Hepatocyte (in vitro differentiated cells): ENCODE measurements around the gene PTPN12. TPM values are rescaled to one million over a fixed set of nuclear protein-coding genes. Genes with fewer than 3 reads are reported as not detected.

Experiments
- DNase-seq: peaks from one replicate; pipeline ENCODE4 v3.0.0-alpha.2; 2016; ENCODE audit warnings: low spot score
- H2AFZ ChIP-seq: fragments of 200-600 bp; sonication (generic); 2 replicates; pipeline ENCODE4 v1.6.0; 2016; ENCODE audit warnings: antibody characterized with exemption, mild to moderate bottlenecking
- H3K27ac ChIP-seq: fragments of 200-600 bp; sonication (generic); 2 replicates; pipeline ENCODE4 v1.5.1; 2016; ENCODE audit warnings: mild to moderate bottlenecking
- H3K27me3 ChIP-seq: fragments of 200-600 bp; sonication (generic); 2 replicates; pipeline ENCODE4 v1.6.1; 2016
- H3K36me3 ChIP-seq: fragments of 200-600 bp; sonication (generic); replicated peaks from 2 replicates; pipeline ENCODE4 v1.5.1; 2016; ENCODE audit warnings: low read depth; ENCODE audit not compliant: insufficient read depth
- H3K4me1 ChIP-seq: fragments of 200-600 bp; sonication (generic); 2 replicates; pipeline ENCODE4 v1.5.1; 2016; ENCODE audit warnings: mild to moderate bottlenecking, moderate library complexity; ENCODE audit not compliant: insufficient read depth
- H3K4me2 ChIP-seq: fragments of 200-600 bp; sonication (generic); 2 replicates; pipeline ENCODE4 v1.6.0; 2016
- H3K4me3 ChIP-seq: fragments of 200-600 bp; sonication (generic); 2 replicates; pipeline ENCODE4 v1.5.1; 2016; ENCODE audit warnings: mild to moderate bottlenecking
- H3K79me2 ChIP-seq: fragments of 200-600 bp; sonication (generic); 2 replicates; pipeline ENCODE4 v1.6.0; 2017; ENCODE audit warnings: mild to moderate bottlenecking
- H3K9me2 ChIP-seq: fragments of 200-600 bp; sonication (generic); replicated peaks from 2 replicates; pipeline ENCODE4 v1.6.0; 2017; ENCODE audit warnings: mild to moderate bottlenecking; ENCODE audit not compliant: insufficient read depth
- H3K9me3 ChIP-seq: fragments of 200-600 bp; sonication (generic); 2 replicates; pipeline ENCODE4 v1.5.1; 2016; ENCODE audit warnings: low read depth, mild to moderate bottlenecking
- H4K20me1 ChIP-seq: fragments of 200-600 bp; sonication (generic); 2 replicates; pipeline ENCODE4 v1.6.0; 2016; ENCODE audit warnings: mild to moderate bottlenecking; ENCODE audit not compliant: insufficient read depth, poor library complexity, severe bottlenecking
- CTCF ChIP-seq: fragments of 200-600 bp; sonication (generic); IDR thresholded peaks from 2 replicates; pipeline ENCODE4 v1.5.1; 2016; ENCODE audit warnings: antibody characterized with exemption, mild to moderate bottlenecking; ENCODE audit not compliant: poor library complexity
- EZH2 ChIP-seq: fragments of 200-600 bp; sonication (generic); IDR thresholded peaks from 2 replicates; pipeline ENCODE4 v1.6.1; 2016; ENCODE audit warnings: antibody characterized with exemption, mild to moderate bottlenecking, borderline replicate concordance
- EZH2phosphoT487 ChIP-seq: fragments of 200-600 bp; sonication (generic); IDR thresholded peaks from one replicate; pipeline ENCODE4 v1.6.1; 2018; ENCODE audit warnings: antibody characterized with exemption, mild to moderate bottlenecking, low read depth, moderate library complexity; ENCODE audit not compliant: unreplicated experiment, severe bottlenecking
- WGBS: methylation state at CpG from one replicate; pipeline ENCODE4 v1.1.6; 2016; ENCODE audit warnings: low lambda C conversion rate; ENCODE audit errors: missing lambda C conversion rate; 5-methylcytosine and 5-hydroxymethylcytosine counted together
- polyA plus RNA-seq: library from polyadenylated mRNA; unstranded; fragments of >200 nt; fragmentation: Nextera tagmentation; extraction: Ambion mirVana; gene quantifications from 2 replicates; pipeline ENCODE4 v1.2.1, GENCODE V29; 2016
- total RNA-seq: library from RNA; depleted of rRNA; stranded (reverse); fragments of >200 nt; gene quantifications from 2 replicates; pipeline ENCODE4 v1.2.3, GENCODE V29; 2014

The PTPN12 gene
- total and polyA plus RNA-seq, 2 experiments from 2014 or later: 16.4 to 50.5 TPM

- no peak for TF ChIP-seq CTCF
- no peak for TF ChIP-seq EZH2phosphoT487
- Histone ChIP-seq H3K27me3 (no peaks in the 10 kb centered on the region), H3K4me3 (no peak overlapping the region), H4K20me1 (peaks cover 90% of the 10 kb centered on the region), H3K4me2 (no peak overlapping the region), H3K9me3 (no peaks in the 10 kb centered on the region), H3K9me2 (no peaks in the 10 kb centered on the region), H3K27ac (no peak overlapping the region), H3K36me3 (no peaks in the 10 kb centered on the region), H3K4me1 (no peaks in the 10 kb centered on the region), H3K79me2 (peaks cover 100% of the 10 kb centered on the region), H2AFZ (no peak overlapping the region)
- DNase-seq: no peak
- 89% methylated on average over 3 of the region's 3 CpGs for WGBS
Observed at GRCh38 chr7:77549106-77549870, 12.2 kb downstream of the PTPN12 start.

- H4K20me1 ChIP-seq: peaks cover 87% of the 10 kb centered on the region
- no peak overlapping the region for H3K4me3 ChIP-seq
- DNase-seq: no peak
- H2AFZ ChIP-seq: no peak overlapping the region
- H3K4me1 ChIP-seq: no peaks in the 10 kb centered on the region
- no peak overlapping the region for H3K27ac ChIP-seq
- H3K27me3 ChIP-seq: no peaks in the 10 kb centered on the region
- H3K9me2 ChIP-seq: no peaks in the 10 kb centered on the region
- H3K9me3 ChIP-seq: no peaks in the 10 kb centered on the region
- no peaks in the 10 kb centered on the region for H3K36me3 ChIP-seq
- WGBS: 94% methylated on average over 3 of the region's 3 CpGs
- no peak overlapping the region for H3K4me2 ChIP-seq
- H3K79me2 ChIP-seq: peaks cover 100% of the 10 kb centered on the region
- TF ChIP-seq CTCF (no peak), EZH2phosphoT487 (no peak), EZH2 (no peak)
Observed at GRCh38 chr7:77550586-77550985, 13.5 kb downstream of the PTPN12 start.

- DNase-seq: no peak
- Histone ChIP-seq H3K4me2 (no peak overlapping the region), H3K27ac (no peak overlapping the region), H3K79me2 (peaks cover 100% of the 10 kb centered on the region), H3K36me3 (no peaks in the 10 kb centered on the region), H3K27me3 (no peaks in the 10 kb centered on the region), H2AFZ (no peak overlapping the region), H4K20me1 (peaks cover 83% of the 10 kb centered on the region), H3K9me2 (no peaks in the 10 kb centered on the region), H3K4me3 (no peak overlapping the region), H3K9me3 (no peaks in the 10 kb centered on the region), H3K4me1 (no peaks in the 10 kb centered on the region)
- no peak for TF ChIP-seq EZH2
- TF ChIP-seq EZH2phosphoT487: no peak
- TF ChIP-seq CTCF: no peak
- 76% methylated on average over 2 of the region's 2 CpGs for WGBS
Observed at GRCh38 chr7:77553123-77553522, 16.0 kb downstream of the PTPN12 start.
